ENCODE measurements around the gene RPL36.
"Not testable (repeated sequence)": the region's sequence is repeated elsewhere in the genome, so short reads cannot be mapped to it uniquely, and the experiment has no call there.

Gene RPL36

GRCh38 chr19:5719274-5719960 is 29.3 kb downstream of the RPL36 start:
- peak overlapping the region; percentile 90 for H3K27ac ChIP-seq
- no peaks in the 10 kb centered on the region for H3K27me3 ChIP-seq (ENCODE audit: insufficient read depth, low read depth)
- no peak overlapping the region for H3K4me3 ChIP-seq (IDR thresholded peaks at IDR 0.05; ENCODE audit: insufficient read depth, low read depth, low read length)
- TF ChIP-seq CTCF (conservative IDR thresholded peaks at IDR 0.05; ENCODE audit: low read depth, low read length), result no peak
- H3K4me1 ChIP-seq (ENCODE audit: low read depth, poor library complexity, severe bottlenecking), result peaks cover 20% of the 10 kb centered on the region
- H2AFZ ChIP-seq (ENCODE audit: low read depth), result peak overlapping the region; percentile 52; the same call in 1 of the 2 replicates
- 0 out of 2 replicates have a peak, but pooled peaks cover 5% of the 10 kb centered on the region for H4K20me1 ChIP-seq (ENCODE audit: insufficient read depth)
- no peaks in the 10 kb centered on the region for H3K36me3 ChIP-seq (ENCODE audit: insufficient read depth)
- H3K9ac ChIP-seq, result peak overlapping the region; percentile 96
- H3K79me2 ChIP-seq (ENCODE audit: insufficient read depth, low read depth), result peaks cover 52% of the 10 kb centered on the region
- peak overlapping the region; percentile 91 for H3K4me2 ChIP-seq

- Histone ChIP-seq H2AFZ (ENCODE audit: low read depth) (peak within 1 kb of the TSS; percentile 52), H3K4me2 (peak within 1 kb of the TSS; percentile 91), H3K36me3 (ENCODE audit: insufficient read depth) (no peaks in the 10 kb centered on the region), H3K4me1 (ENCODE audit: low read depth, poor library complexity, severe bottlenecking) (peaks cover 20% of the 10 kb centered on the region), H4K20me1 (ENCODE audit: insufficient read depth) (0 out of 2 replicates have a peak, but pooled peaks cover 5% of the 10 kb centered on the region), H3K27me3 (ENCODE audit: insufficient read depth, low read depth) (no peaks in the 10 kb centered on the region), H3K79me2 (ENCODE audit: insufficient read depth, low read depth) (peaks cover 44% of the 10 kb centered on the region), H3K4me3 (IDR thresholded peaks at IDR 0.05; ENCODE audit: insufficient read depth, low read depth, low read length) (no peak within 1 kb of the TSS), H3K27ac (peak within 1 kb of the TSS; percentile 90), H3K9ac (peak within 1 kb of the TSS; percentile 96)
- TF ChIP-seq CTCF (conservative IDR thresholded peaks at IDR 0.05; ENCODE audit: low read depth, low read length), result peak; percentile 32; the same call in 1 of the 2 replicates
Measured at GRCh38 chr19:5719961-5720790, 30.1 kb downstream of the RPL36 start, which contains the start of the genes CATSPERD and LONP1. CATSPERD (plus strand) TSS chr19:5720637; CDS start chr19:5720738, 101 bp downstream. LONP1 (minus strand) TSS chr19:5720146; CDS start chr19:5720132, 14 bp downstream.

- H3K4me1 ChIP-seq (ENCODE audit: low read depth, poor library complexity, severe bottlenecking), result no peaks in the 10 kb centered on the region
- no peaks in the 10 kb centered on the region; the same call in 1 of the 2 replicates for H3K27me3 ChIP-seq (ENCODE audit: insufficient read depth, low read depth)
- H3K79me2 ChIP-seq (ENCODE audit: insufficient read depth, low read depth), result no peaks in the 10 kb centered on the region
Measured at GRCh38 chr19:5727453-5728050, 37.5 kb downstream of the RPL36 start.

GRCh38 chr19:5733172-5733571 is 43.1 kb downstream of the RPL36 start:
- H3K4me3 ChIP-seq (IDR thresholded peaks at IDR 0.05; ENCODE audit: insufficient read depth, low read depth, low read length); H3K36me3 ChIP-seq (ENCODE audit: insufficient read depth); H3K27me3 ChIP-seq (ENCODE audit: insufficient read depth, low read depth); H2AFZ ChIP-seq (ENCODE audit: low read depth); H3K4me2 ChIP-seq; H3K4me1 ChIP-seq (ENCODE audit: low read depth, poor library complexity, severe bottlenecking); H3K27ac ChIP-seq; H4K20me1 ChIP-seq (ENCODE audit: insufficient read depth); H3K9ac ChIP-seq; H3K79me2 ChIP-seq (ENCODE audit: insufficient read depth, low read depth): not testable (repeated sequence)

More at GRCh38 chr19:5727453-5728050, 37.5 kb downstream of the RPL36 start:
- no peak for TF ChIP-seq CTCF (conservative IDR thresholded peaks at IDR 0.05; ENCODE audit: low read depth, low read length)
- no peaks in the 10 kb centered on the region for H3K36me3 ChIP-seq (ENCODE audit: insufficient read depth)
- H2AFZ ChIP-seq (ENCODE audit: low read depth), result no peak overlapping the region
- H4K20me1 ChIP-seq (ENCODE audit: insufficient read depth), result no peaks in the 10 kb centered on the region
- no peak overlapping the region for H3K4me2 ChIP-seq
- no peak overlapping the region for H3K27ac ChIP-seq
- no peak overlapping the region for H3K9ac ChIP-seq
- no peak overlapping the region for H3K4me3 ChIP-seq (IDR thresholded peaks at IDR 0.05; ENCODE audit: insufficient read depth, low read depth, low read length)
